Ovary (tissue), 3 donors: ENCODE measurements around the gene TEDC1.

Experiments used
- POLR2A ChIP-seq: fragments of 450-650 bp; IDR thresholded peaks from one replicate; pipeline ENCODE4 v1.6.1; 2017; ENCODE audit warnings: antibody characterized with exemption, mild to moderate bottlenecking, moderate library complexity
- TF ChIP-seq, protein P1 (sequence below), 3 donors: fragments of 450-650 bp in 2 of 3; fragments of 200-600 bp in 1 of 3; IDR thresholded peaks; one replicate each; pipeline versions ENCODE4 v1.5.1 to v1.8.0; 2016 to 2022; ENCODE audit warnings: antibody characterized with exemption in 3 of 3, mild to moderate bottlenecking in 1 of 3
- donor health status: DM: no; HTN: no; CAD: no.

DNA sequence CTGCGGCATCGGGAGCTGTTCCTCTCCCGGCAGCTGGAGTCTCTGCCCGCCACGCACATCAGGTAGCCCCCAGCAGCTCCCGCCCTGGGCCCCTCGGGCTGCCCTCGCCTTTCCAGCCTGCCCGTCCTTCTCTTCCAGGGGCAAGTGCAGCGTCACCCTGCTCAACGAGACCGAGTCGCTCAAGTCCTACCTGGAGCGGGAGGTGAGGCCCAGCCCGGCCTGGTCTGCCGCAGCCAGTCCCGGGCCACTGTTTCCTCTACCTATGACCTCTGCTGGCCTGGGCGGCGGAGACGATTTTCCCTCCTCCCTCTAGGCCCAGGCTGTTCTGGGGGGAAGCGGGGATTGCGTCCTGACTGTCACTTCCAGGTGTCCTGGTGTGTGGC, 40.9 kb upstream of the TEDC1 start:
- TF ChIP-seq, protein P1, sequence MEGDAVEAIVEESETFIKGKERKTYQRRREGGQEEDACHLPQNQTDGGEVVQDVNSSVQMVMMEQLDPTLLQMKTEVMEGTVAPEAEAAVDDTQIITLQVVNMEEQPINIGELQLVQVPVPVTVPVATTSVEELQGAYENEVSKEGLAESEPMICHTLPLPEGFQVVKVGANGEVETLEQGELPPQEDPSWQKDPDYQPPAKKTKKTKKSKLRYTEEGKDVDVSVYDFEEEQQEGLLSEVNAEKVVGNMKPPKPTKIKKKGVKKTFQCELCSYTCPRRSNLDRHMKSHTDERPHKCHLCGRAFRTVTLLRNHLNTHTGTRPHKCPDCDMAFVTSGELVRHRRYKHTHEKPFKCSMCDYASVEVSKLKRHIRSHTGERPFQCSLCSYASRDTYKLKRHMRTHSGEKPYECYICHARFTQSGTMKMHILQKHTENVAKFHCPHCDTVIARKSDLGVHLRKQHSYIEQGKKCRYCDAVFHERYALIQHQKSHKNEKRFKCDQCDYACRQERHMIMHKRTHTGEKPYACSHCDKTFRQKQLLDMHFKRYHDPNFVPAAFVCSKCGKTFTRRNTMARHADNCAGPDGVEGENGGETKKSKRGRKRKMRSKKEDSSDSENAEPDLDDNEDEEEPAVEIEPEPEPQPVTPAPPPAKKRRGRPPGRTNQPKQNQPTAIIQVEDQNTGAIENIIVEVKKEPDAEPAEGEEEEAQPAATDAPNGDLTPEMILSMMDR (IDR thresholded peaks at IDR 0.05) = no peak
- no peak for TF ChIP-seq POLR2A
